ENCODE measurements around the gene ADAMTS6. TPM values are rescaled to one million over a fixed set of nuclear protein-coding genes. Genes with fewer than 3 reads are reported as not detected.

The ADAMTS6 gene
- total RNA-seq, 4 donors from 2014 or later, result 0.80 to 13.2 (median 2.2) TPM

- Histone ChIP-seq H3K27ac (no peak overlapping the region), H3K36me3 (no peaks in the 10 kb centered on the region), H3K27me3 (no peaks in the 10 kb centered on the region), H3K4me1 (no peaks in the 10 kb centered on the region), H3K9me3 (no peaks in the 10 kb centered on the region), H3K4me3 (no peak overlapping the region)
- TF ChIP-seq, protein P1, sequence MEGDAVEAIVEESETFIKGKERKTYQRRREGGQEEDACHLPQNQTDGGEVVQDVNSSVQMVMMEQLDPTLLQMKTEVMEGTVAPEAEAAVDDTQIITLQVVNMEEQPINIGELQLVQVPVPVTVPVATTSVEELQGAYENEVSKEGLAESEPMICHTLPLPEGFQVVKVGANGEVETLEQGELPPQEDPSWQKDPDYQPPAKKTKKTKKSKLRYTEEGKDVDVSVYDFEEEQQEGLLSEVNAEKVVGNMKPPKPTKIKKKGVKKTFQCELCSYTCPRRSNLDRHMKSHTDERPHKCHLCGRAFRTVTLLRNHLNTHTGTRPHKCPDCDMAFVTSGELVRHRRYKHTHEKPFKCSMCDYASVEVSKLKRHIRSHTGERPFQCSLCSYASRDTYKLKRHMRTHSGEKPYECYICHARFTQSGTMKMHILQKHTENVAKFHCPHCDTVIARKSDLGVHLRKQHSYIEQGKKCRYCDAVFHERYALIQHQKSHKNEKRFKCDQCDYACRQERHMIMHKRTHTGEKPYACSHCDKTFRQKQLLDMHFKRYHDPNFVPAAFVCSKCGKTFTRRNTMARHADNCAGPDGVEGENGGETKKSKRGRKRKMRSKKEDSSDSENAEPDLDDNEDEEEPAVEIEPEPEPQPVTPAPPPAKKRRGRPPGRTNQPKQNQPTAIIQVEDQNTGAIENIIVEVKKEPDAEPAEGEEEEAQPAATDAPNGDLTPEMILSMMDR (IDR thresholded peaks at IDR 0.05), result no peak
- no peak for TF ChIP-seq POLR2A (IDR thresholded peaks at IDR 0.05)
- DNase-seq, result no peak
These were observed 181.9 kb downstream of the ADAMTS6 start for GRCh38 chr5:65299861-65300260.

GRCh38 chr5:65296067-65296466, 185.7 kb downstream of the ADAMTS6 start:
- H3K4me1 ChIP-seq, result no peaks in the 10 kb centered on the region
- no peak overlapping the region for H3K4me3 ChIP-seq
- no peaks in the 10 kb centered on the region for H3K36me3 ChIP-seq
- H3K27me3 ChIP-seq, result no peaks in the 10 kb centered on the region
- TF ChIP-seq, protein P1 (IDR thresholded peaks at IDR 0.05), result no peak
- no peak for TF ChIP-seq POLR2A (IDR thresholded peaks at IDR 0.05)
- no peak overlapping the region for H3K27ac ChIP-seq
- no peaks in the 10 kb centered on the region for H3K9me3 ChIP-seq
- DNase-seq, result no peak

DNA sequence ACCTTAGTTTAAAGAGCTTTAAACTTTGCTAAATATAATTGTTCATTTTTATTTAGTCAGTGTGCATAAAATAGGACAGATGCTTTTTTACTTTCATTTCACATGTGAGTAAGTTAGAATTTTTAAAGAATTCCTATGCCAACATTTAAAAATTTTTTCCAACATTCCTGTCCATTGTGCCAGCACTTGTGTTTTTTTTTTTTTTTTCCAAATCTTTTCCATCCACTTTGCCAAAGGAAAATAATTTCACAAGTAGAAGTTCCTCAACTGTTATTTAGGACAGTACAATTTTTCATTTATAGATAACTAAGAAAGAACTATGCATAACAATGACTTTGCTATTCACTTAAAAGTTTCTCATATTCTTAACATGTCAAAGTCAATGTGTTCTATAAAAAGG, 189.5 kb downstream of the ADAMTS6 start:
- no peak for TF ChIP-seq POLR2A (IDR thresholded peaks at IDR 0.05)
- TF ChIP-seq, protein P1 (IDR thresholded peaks at IDR 0.05), result no peak
- H3K9me3 ChIP-seq, result no peaks in the 10 kb centered on the region
- H3K4me3 ChIP-seq, result no peak overlapping the region
- DNase-seq, result no peak
- H3K36me3 ChIP-seq, result no peaks in the 10 kb centered on the region
- H3K27me3 ChIP-seq, result no peaks in the 10 kb centered on the region
- H3K27ac ChIP-seq, result no peak overlapping the region
- no peaks in the 10 kb centered on the region for H3K4me1 ChIP-seq

- no peak overlapping the region for H3K4me3 ChIP-seq
- H3K36me3 ChIP-seq, result no peaks in the 10 kb centered on the region
- no peak overlapping the region for H3K27ac ChIP-seq
- H3K9me3 ChIP-seq, result no peaks in the 10 kb centered on the region
- no peak for DNase-seq
- H3K4me1 ChIP-seq, result no peaks in the 10 kb centered on the region
- no peak for TF ChIP-seq POLR2A (IDR thresholded peaks at IDR 0.05)
- TF ChIP-seq, protein P1 (IDR thresholded peaks at IDR 0.05), result no peak
- H3K27me3 ChIP-seq, result no peaks in the 10 kb centered on the region
These were observed 191.0 kb downstream of the ADAMTS6 start for GRCh38 chr5:65290677-65291076.

- Histone ChIP-seq H3K27ac (no peak overlapping the region), H3K27me3 (no peaks in the 10 kb centered on the region), H3K9me3 (no peaks in the 10 kb centered on the region), H3K4me1 (no peaks in the 10 kb centered on the region), H3K4me3 (no peak overlapping the region), H3K36me3 (no peaks in the 10 kb centered on the region)
- no peak for TF ChIP-seq POLR2A (IDR thresholded peaks at IDR 0.05)
- TF ChIP-seq, protein P1 (IDR thresholded peaks at IDR 0.05), result no peak
- DNase-seq, result no peak
These were observed 193.1 kb downstream of the ADAMTS6 start for GRCh38 chr5:65288657-65289056.

DNA sequence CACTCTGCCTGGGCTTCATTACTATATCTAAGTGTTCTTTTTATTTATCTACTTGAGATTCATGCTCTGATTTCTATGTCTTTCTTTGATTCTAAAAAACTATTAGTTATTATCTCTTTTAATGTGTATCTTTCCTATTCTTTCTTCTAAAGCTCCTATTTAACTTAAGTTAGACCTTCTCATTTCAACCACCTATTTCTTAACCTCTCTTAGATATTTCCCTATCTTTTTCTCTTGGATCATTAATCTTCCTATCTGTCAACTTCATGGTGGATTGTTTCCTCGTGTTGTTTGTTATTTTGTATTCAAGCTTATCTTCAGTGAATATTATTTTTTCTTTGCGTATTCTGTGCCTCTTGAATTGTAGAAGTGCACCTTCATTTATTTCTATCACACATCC, 202.1 kb downstream of the ADAMTS6 start:
- no peak overlapping the region for H3K27ac ChIP-seq
- H3K9me3 ChIP-seq, result no peaks in the 10 kb centered on the region
- H3K27me3 ChIP-seq, result no peaks in the 10 kb centered on the region
- H3K4me3 ChIP-seq, result no peak overlapping the region
- no peak for DNase-seq
- TF ChIP-seq, protein P1 (IDR thresholded peaks at IDR 0.05), result no peak
- TF ChIP-seq POLR2A (IDR thresholded peaks at IDR 0.05), result no peak
- no peaks in the 10 kb centered on the region for H3K36me3 ChIP-seq
- no peaks in the 10 kb centered on the region for H3K4me1 ChIP-seq

Data from Peyer's patch (tissue), 4 donors.